ENCODE data around the gene SPOCK3.
"Not testable (repeated sequence)": the region's sequence is repeated elsewhere in the genome, so short reads cannot be mapped to it uniquely, and the experiment has no call there.

Gene SPOCK3

DNA sequence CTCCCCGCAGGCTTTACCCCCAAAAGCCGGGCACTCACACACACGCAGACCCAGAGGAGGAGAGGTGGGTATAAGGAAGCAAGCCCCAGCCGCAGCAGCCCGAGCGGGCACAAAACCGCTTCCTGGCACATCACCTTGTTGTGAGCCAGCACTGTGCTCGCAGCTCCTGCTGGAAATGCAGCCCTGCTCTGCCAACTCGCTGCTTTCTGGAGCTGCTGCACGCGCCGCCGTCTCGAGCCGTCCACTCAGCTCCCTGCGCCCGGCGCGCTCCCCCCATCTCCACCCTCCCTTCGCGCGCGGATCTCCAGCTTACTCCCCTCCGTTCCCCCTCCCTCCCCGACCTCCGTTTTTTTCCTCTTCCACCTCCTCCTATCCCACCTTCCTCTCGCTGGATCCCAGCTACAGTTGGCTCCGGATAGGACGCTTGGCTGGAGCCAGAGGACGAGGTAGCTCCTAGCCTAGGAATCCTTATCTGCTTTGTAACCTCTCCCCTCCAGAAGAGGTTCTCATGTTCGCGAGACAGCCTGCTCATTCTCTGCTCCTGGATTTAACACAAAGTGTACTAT lies at the start of gene SPOCK3:
Gene SPOCK3 (minus strand): TSS at position 179 of the 566 bp plus-strand sequence.
- H3K27ac ChIP-seq, result no peak within 1 kb of the TSS
- no peak for DNase-seq (ENCODE audit: low read depth, low spot score)

GRCh38 chr4:167282171-167282864 lies 48.0 kb upstream of the SPOCK3 start:
- H3K27ac ChIP-seq, result peak overlapping the region; percentile 81
- DNase-seq (ENCODE audit: low read depth, low spot score), result peak; percentile 51

- not testable (repeated sequence) for DNase-seq (ENCODE audit: low read depth, low spot score)
- H3K27ac ChIP-seq, result peak overlapping the region; percentile 81
Observed at GRCh38 chr4:167281545-167281944, 47.3 kb upstream of the SPOCK3 start.

- no peak overlapping the region for H3K27ac ChIP-seq
- no peak for DNase-seq (ENCODE audit: low read depth, low spot score)
Observed at GRCh38 chr4:167274351-167274750, 40.1 kb upstream of the SPOCK3 start.

- H3K27ac ChIP-seq, result no peak overlapping the region
- DNase-seq (ENCODE audit: low read depth, low spot score), result peak; percentile 43
Observed at GRCh38 chr4:167265231-167265630, 30.9 kb upstream of the SPOCK3 start.

- no peak overlapping the region for H3K27ac ChIP-seq
- no peak for DNase-seq (ENCODE audit: low read depth, low spot score)
Observed at GRCh38 chr4:167248271-167248670, 14.0 kb upstream of the SPOCK3 start.

GRCh38 chr4:167239627-167240026 lies 5.3 kb upstream of the SPOCK3 start:
- no peak overlapping the region for H3K27ac ChIP-seq
- DNase-seq (ENCODE audit: low read depth, low spot score), result no peak

DNA sequence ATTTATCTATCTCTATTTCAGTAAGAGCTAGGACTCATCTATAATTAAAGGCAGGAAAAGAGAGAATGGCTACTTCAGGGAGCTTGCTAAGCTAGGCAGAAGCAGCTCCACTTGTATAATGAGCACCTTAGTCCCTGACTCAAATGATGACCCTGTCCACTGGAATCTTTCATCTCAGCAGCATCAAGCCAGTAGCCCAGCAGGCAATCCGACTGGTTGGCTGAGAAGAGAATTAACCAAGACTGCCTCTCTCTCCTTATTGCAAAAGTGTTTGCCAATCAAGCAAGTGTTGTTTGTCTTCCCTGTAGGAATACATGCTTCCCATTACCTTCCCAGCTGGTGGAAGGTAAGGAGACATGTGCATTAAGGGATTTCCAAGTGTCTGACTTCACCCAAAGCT lies 3.9 kb upstream of the SPOCK3 start:
- DNase-seq (ENCODE audit: low read depth, low spot score), result no peak
- no peak overlapping the region for H3K27ac ChIP-seq

- H3K27ac ChIP-seq, result no peak overlapping the region
- DNase-seq (ENCODE audit: low read depth, low spot score), result no peak
Observed at GRCh38 chr4:167233685-167234315, 494 bp downstream of the SPOCK3 start.

GRCh38 chr4:167232805-167233684 lies 1.2 kb downstream of the SPOCK3 start:
- H3K27ac ChIP-seq, result no peak overlapping the region
- DNase-seq (ENCODE audit: low read depth, low spot score), result no peak

DNA sequence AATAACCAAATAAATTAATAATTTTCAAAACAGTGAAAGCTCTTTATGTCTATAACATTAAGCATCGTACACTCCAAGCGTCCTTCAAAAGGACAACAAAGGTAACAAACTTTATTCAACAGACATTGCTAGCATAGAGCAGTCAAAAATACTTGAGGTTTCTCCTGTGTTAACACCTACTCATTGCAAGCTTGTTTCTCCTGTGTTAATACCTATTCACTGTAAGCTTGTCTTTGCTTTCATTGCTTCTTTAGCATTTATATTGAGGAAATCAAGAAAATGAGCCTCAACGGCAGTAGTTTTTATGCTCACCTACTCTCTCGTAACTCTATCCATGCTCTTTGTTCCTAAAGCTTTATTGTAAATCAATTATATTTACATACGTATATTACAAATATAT lies 3.5 kb downstream of the SPOCK3 start:
- no peak overlapping the region for H3K27ac ChIP-seq

DNA sequence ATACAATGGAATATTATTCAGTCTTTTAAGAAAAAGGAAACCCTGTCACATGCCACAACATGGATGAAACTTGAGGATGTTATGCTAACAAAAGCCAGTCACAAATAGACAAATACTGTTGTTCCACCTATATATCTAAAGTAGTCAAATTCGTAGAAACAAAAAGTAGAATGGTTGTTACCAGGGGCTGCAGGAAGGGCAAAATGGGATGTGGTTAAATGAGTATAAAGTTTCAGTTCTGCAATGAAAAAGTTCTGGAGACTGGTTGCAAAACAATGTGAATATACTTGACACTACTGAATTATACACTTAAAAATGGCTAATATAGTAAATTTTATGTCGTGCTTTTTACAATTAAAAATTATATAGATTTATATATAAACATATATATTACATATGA lies 12.2 kb downstream of the SPOCK3 start:
- DNase-seq (ENCODE audit: low read depth, low spot score), result no peak
- no peak overlapping the region for H3K27ac ChIP-seq

More for the DNA sequence above, 3.5 kb downstream of the SPOCK3 start:
- DNase-seq (ENCODE audit: low read depth, low spot score), result no peak

DNA sequence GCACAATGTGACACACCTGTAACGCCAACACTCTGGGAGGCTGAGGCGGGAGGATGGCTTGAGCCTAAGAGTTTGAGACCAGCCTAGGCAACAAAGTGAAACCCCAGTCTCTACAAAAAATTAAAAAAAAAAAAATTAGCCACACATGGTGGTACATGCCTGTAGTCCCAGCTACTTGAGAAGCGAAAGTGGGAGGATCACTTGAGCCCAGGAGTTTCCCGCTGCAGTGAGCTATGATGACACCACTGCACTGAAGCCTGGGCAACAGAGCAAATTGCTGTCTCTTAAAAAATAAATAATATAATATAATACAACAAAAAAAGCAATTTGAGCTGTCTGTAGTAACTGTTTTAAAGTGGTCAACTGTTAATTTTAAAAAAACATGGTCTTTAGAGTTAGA lies 13.2 kb downstream of the SPOCK3 start:
- H3K27ac ChIP-seq, result no peak overlapping the region

DNA sequence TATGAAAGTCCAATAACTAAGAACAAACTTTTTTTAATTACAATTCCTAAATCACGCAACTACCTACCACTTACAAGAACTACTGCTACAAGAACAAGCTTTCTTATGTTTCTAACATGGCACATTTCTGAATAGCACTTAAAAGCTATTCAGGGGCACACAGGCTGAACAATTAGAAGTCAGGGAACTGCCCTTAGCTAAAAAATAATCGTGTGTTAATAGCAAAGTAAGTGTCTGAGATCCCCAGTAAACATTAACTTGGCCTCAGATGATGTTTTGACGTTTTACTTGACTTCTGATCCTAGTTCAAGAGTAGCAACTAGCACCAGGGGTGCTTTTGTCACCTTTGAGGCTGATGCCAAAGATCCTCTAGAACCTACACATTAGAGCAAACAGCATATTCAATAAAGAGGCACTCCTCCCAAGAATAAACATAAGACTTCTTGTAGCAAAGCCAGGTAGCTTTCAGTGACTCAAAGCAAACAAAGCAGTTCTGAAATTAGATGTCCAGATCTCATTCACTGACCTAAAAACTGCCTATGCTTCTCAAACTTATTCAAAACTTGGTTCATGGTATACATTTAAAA lies 16.2 kb downstream of the SPOCK3 start:
- no peak for DNase-seq (ENCODE audit: low read depth, low spot score)
- H3K27ac ChIP-seq, result no peak overlapping the region

More for the DNA sequence above, 13.2 kb downstream of the SPOCK3 start:
- no peak for DNase-seq (ENCODE audit: low read depth, low spot score)

DNA sequence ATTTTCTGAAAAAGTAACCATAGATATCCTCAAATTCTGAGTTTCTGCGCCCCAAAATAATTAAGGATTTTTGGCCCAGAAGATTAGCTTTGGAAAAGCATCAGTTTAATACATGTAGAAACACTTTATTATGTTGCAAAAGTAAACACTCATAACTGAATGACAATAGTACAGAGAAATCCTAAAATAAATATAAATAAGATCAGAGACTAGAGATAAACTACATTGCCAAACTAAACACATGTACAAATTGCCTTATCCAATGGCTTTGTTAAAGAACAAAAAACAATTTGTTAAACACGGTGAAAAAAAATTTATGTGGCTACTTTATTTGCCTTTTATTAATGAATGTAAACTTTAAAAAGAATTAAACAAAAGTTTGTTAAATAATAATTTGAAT lies 17.5 kb downstream of the SPOCK3 start:
- DNase-seq (ENCODE audit: low read depth, low spot score), result no peak

DNA sequence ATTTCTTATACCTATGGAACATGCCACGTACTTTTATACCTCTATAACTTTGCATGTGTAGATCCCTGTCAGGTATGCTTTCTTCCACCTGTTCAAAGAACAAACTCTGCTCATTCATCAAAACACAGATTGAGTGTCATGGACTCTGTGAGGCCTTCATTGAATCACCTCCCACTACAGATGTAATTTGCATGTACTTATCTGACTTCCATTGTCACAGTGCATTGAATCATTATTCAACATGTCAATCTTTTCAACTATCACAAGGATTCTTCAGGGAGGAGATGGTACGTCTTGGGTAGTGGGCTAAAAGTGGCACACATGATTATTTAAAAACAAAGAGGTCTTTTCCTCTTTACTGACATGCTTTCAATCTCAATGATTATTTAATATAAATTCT lies 24.1 kb downstream of the SPOCK3 start:
- DNase-seq (ENCODE audit: low read depth, low spot score), result no peak
- H3K27ac ChIP-seq, result no peak overlapping the region

More for the DNA sequence above, 17.5 kb downstream of the SPOCK3 start:
- H3K27ac ChIP-seq, result no peak overlapping the region

GRCh38 chr4:167196344-167197012 lies 37.8 kb downstream of the SPOCK3 start:
- DNase-seq (ENCODE audit: low read depth, low spot score), result peak; percentile 5
- peak overlapping the region; percentile 35 for H3K27ac ChIP-seq

DNA sequence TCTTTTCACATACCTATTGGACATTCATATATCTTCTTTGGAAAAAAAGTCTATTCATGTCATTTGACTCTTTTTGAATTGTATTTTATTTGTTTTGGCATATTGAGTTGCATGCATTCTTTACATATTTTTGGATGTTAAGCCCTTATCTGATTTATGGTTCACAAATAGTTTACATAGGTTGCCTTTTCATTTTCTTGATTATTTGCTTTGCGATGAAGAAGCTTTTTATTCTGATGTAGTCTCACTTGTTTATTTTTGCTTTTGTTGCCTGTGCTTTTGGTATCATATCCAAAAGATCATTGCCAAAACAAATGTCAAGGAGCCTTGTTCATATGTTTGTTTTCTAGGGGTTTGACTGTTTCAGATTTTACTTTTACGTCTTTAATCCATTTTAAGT lies 43.9 kb downstream of the SPOCK3 start:
- no peak overlapping the region for H3K27ac ChIP-seq
- DNase-seq (ENCODE audit: low read depth, low spot score), result no peak

GRCh38 chr4:167185465-167185864 lies 48.8 kb downstream of the SPOCK3 start:
- H3K27ac ChIP-seq, result no peak overlapping the region
- DNase-seq (ENCODE audit: low read depth, low spot score), result no peak

- H3K27ac ChIP-seq, result no peak overlapping the region
- no peak for DNase-seq (ENCODE audit: low read depth, low spot score)
Observed at GRCh38 chr4:167183036-167183435, 51.3 kb downstream of the SPOCK3 start.
